Body of pancreas (tissue), 4 donors: ENCODE measurements around the gene MPL. TPM values are rescaled to one million over a fixed set of nuclear protein-coding genes. Genes with fewer than 3 reads are reported as not detected.

Source experiments
- ATAC-seq: fragments of 150-250 bp; one replicate; pipeline ENCODE4 v1.9.1; 2016
- DNase-seq, 4 donors: peaks; one replicate each; pipeline ENCODE4 v3.0.0-alpha.2; 2019
- H3K27ac ChIP-seq, 4 donors: fragments of 200-600 bp; sonication (generic); 1 replicate in 3 of 4; 2 replicates in 1 of 4; pipeline versions ENCODE4 v1.5.1 to v1.6.1; 2016 to 2019; ENCODE audit warnings: mild to moderate bottlenecking in 1 of 4, mixed read lengths in 1 of 4, moderate library complexity in 1 of 4
- H3K27me3 ChIP-seq, 2 donors: fragments of 200-600 bp; sonication (generic); one replicate each; pipeline ENCODE4 v1.6.0; 2016; ENCODE audit warnings: mild to moderate bottlenecking in 1 of 2
- H3K36me3 ChIP-seq, 2 donors: fragments of 200-600 bp; sonication (generic); replicated peaks in 1 of 2; 2 replicates each; pipeline ENCODE4 v1.5.1; 2016; ENCODE audit warnings: low read depth in 2 of 2; ENCODE audit not compliant: insufficient read depth in 1 of 2
- H3K4me1 ChIP-seq: fragments of 200-600 bp; sonication (generic); one replicate; pipeline ENCODE4 v1.6.0; 2016
- H3K4me3 ChIP-seq, 2 donors: fragments of 200-600 bp; sonication (generic); 1 replicate in 1 of 2; 2 replicates in 1 of 2; pipeline ENCODE4 v1.5.1; 2016 to 2019
- H3K9me3 ChIP-seq, 3 donors: fragments of 200-600 bp; sonication (generic); 1 replicate in 2 of 3; 2 replicates in 1 of 3; pipeline ENCODE4 v1.5.1; 2016
- CTCF ChIP-seq, 7 experiments: fragments of 450-650 bp in 4 of 7; fragments of 200-600 bp in 3 of 7; sonication (generic) in 3 of 7; IDR thresholded peaks; one replicate each; pipeline ENCODE4 v1.5.1; 2016 to 2019; ENCODE audit warnings: antibody characterized with exemption in 7 of 7
- POLR2A ChIP-seq, 3 donors: fragments of 450-650 bp; IDR thresholded peaks; one replicate each; pipeline ENCODE4 v1.6.1; 2016; ENCODE audit warnings: antibody characterized with exemption in 3 of 3, mild to moderate bottlenecking in 2 of 3
- WGBS, 2 donors: methylation state at CpG; one replicate each; pipeline ENCODE4 v1.1.5; 2017; 5-methylcytosine and 5-hydroxymethylcytosine counted together
- intact Hi-C: fragments of 100-400 bp; cut with DNase I; formaldehyde crosslinking; loops from one replicate; pipeline ENCODE4 v1.15.1; 2023
- total RNA-seq, 2 donors: library from RNA; depleted of rRNA; stranded (reverse); fragments of >200 nt; gene quantifications; one replicate each; pipeline ENCODE4 v1.1.0, GENCODE V29; 2016

The MPL gene
- total RNA-seq, 2 donors from 2014 or later = not detected

DNA sequence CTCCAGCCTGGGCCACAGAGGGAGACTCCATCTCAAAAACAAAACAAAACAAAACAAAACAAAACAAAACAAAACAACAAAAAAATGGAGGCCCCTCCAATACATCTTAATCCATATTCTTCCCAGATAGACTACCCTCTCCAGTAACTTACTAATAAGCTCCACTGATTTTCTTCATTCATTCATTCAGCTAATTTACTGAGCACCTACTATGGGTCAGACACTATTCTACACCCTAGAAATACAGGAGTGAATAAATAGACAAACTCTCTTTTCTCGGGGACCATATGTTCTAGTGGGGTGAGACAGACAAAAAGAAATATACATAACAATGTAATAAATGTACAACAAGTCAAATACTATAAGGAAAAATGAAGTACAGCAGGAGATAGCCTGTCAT is 13.4 kb downstream of the MPL start:
- Histone ChIP-seq H3K36me3 (no peaks in the 10 kb centered on the region), H3K4me1 (peaks cover 16% of the 10 kb centered on the region), H3K27ac (no peak overlapping the region), H3K9me3 (no peaks in the 10 kb centered on the region), H3K27me3 (no peaks in the 10 kb centered on the region), H3K4me3 (no peak overlapping the region)
- TF ChIP-seq CTCF (IDR thresholded peaks at IDR 0.05) = no peak
- TF ChIP-seq POLR2A (IDR thresholded peaks at IDR 0.05) = no peak
- intact Hi-C loops = loop anchor here (10.0 kb wide), 1 partner anchor 56 kb away; no protein-coding TSS in a partner anchor
- no peak for ATAC-seq
- DNase-seq = no peak
- 89 to 95% methylated on average over 1 of the region's 1 CpG for WGBS, 2 donors

DNA sequence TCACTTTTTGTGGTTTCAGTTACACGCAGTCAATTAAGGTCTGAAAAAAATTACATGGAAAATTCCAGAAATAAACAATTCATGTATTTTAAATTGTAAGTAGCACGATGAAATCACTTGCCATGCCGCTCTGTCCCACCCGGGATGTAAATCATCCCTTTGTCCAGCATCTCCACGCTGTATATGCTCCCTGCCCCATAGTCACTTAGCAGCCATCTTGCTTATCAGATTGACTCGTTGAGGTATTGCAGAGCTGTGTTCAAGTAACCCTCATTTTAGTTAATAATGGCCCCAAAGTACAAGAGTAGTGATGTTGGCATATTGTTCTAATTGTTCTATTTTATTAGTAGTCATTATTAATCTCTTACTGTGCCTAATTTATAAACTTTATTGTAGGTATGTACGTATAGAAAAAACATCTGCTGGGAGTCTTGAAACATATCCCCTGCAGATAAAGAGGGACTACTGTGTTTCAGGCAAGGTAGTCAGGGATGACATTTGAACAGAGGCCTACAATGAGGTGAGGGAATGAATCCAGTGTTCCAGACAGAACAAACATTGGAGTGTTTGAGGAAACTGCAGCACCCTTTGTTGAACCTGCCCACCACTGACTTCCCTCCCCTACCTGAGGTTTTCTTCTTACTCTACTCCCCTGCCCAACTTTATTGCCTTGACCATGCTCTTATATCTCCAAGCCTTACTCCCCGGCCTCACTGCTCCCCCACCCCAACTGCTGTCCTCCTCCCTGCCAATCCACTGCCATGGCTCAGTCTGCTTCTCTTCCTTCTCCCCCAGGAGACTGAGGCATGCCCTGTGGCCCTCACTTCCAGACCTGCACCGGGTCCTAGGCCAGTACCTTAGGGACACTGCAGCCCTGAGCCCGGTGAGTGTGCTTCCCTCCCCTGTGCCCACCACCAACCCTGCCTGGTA is 14.1 kb downstream of the MPL start:
- no peak overlapping the region for H3K4me3 ChIP-seq
- H3K27me3 ChIP-seq = no peaks in the 10 kb centered on the region
- no peaks in the 10 kb centered on the region for H3K9me3 ChIP-seq
- no peak for ATAC-seq
- intact Hi-C loops = loop anchor here (10.0 kb wide), 1 partner anchor 57 kb away; no protein-coding TSS in a partner anchor
- WGBS, 2 donors = 85 to 91% methylated on average over 10 of the region's 10 CpGs
- TF ChIP-seq POLR2A (IDR thresholded peaks at IDR 0.05) (no peak), CTCF (IDR thresholded peaks at IDR 0.05) (no peak)
- H3K27ac ChIP-seq = no peak overlapping the region
- H3K36me3 ChIP-seq = no peaks in the 10 kb centered on the region
- peaks cover 16% of the 10 kb centered on the region for H3K4me1 ChIP-seq
- DNase-seq = no peak

GRCh38 chr1:43352351-43352705 is 14.7 kb downstream of the MPL start:
- no peak overlapping the region for H3K27ac ChIP-seq
- intact Hi-C loops = loop anchor here (10.0 kb wide), 1 partner anchor 58 kb away; no protein-coding TSS in a partner anchor

DNA sequence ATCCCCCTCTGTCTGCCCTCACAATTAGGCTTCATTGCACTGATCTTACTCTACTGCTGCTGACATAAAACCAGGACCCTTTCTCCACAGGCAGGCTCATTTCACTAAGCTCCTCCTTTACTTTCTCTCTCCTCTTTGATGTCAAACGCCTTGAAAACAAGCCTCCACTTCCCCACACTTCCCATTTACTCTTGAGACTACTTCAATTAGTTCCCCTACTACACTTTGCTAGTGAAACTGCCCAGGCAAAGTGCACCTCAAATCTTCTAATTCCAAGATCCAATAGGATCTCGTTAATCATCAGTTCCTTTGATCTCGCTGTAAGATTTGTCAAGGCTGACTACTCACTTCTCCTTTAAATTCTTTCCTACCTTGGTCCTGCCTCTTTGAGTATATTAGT is 15.3 kb downstream of the MPL start:
- H3K4me1 ChIP-seq = peaks cover 18% of the 10 kb centered on the region
- no peak for ATAC-seq
- DNase-seq = no peak
- H3K36me3 ChIP-seq = no peaks in the 10 kb centered on the region
- H3K4me3 ChIP-seq = no peak overlapping the region
- H3K27ac ChIP-seq = no peak overlapping the region
- no peaks in the 10 kb centered on the region for H3K27me3 ChIP-seq
- intact Hi-C loops = loop anchor here (10.0 kb wide), 1 partner anchor 58 kb away; no protein-coding TSS in a partner anchor
- H3K9me3 ChIP-seq = no peaks in the 10 kb centered on the region
- TF ChIP-seq CTCF (IDR thresholded peaks at IDR 0.05) (no peak), POLR2A (IDR thresholded peaks at IDR 0.05) (no peak)
- WGBS, 2 donors = 77% methylated on average over 3 of the region's 3 CpGs

More at GRCh38 chr1:43352351-43352705, 14.7 kb downstream of the MPL start:
- Histone ChIP-seq H3K9me3 (no peaks in the 10 kb centered on the region), H3K4me3 (no peak overlapping the region), H3K36me3 (no peaks in the 10 kb centered on the region), H3K27me3 (no peaks in the 10 kb centered on the region), H3K4me1 (peaks cover 16% of the 10 kb centered on the region)
- no peak for TF ChIP-seq CTCF (IDR thresholded peaks at IDR 0.05)
- no peak for TF ChIP-seq POLR2A (IDR thresholded peaks at IDR 0.05)
- ATAC-seq (no peak), DNase-seq (no peak)
- WGBS, 2 donors = 91 to 100% methylated on average over 2 of the region's 2 CpGs
